Limb (tissue), 2 donors: ENCODE results near the gene PILRB.
"Not testable (repeated sequence)": the region's sequence is repeated elsewhere in the genome, so short reads cannot be mapped to it uniquely, and the experiment has no call there.

Experiments
- DNase-seq, 2 donors: peaks; one replicate each; pipeline ENCODE4 v3.0.0-alpha.2; 2016; ENCODE audit errors: extremely low spot score in 2 of 2

Gene PILRB

DNA sequence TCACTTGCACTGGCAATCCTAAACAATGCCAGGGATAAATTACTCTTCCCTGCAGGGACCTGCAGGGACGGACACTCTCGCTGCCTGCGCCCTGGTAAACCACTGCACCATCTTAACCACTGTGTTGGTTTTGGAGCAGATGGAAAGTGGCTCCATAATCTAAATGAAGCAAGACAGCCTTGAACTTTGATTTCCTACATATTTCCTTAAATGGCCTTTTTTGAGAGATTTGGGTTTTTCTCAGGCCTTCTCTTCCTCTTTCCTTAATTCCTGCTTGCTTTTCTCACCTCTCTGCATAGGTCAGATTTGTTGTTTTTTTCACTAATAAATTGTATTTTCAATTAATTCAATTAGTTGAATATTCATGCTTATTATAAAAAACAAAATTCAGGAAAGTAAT, 18.1 kb downstream of the PILRB start:
- DNase-seq: no peak

DNA sequence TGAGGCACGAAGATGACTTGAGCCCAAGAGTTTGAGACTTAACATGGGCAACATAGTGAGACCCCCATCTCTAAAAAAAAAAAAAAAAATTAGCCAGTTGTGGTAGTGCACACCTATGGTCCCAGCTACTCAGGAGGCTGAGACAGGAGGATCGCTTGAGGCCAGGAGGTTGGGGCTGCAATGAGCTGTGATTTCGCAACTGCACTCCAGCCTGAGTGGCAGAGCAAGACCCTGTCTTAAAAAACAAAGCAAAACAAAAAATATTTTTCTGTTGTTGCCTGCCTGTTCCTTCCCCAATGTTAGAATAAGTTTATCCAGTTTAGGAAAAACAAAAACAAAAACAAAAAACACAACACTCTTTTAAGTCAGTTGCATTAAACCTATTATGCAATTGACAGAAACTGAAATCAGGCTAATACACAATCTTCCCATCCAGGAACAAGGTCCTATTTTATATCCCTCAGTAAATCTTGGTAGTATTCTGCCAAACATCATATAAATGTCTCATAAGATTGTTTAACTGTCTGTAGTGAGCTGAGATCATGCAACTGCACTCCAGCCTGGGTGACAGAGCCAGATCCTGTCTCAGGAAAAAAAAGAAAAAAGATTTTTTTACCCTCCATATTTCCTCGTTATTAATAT, 20.3 kb downstream of the PILRB start:
- no peak for DNase-seq

DNA sequence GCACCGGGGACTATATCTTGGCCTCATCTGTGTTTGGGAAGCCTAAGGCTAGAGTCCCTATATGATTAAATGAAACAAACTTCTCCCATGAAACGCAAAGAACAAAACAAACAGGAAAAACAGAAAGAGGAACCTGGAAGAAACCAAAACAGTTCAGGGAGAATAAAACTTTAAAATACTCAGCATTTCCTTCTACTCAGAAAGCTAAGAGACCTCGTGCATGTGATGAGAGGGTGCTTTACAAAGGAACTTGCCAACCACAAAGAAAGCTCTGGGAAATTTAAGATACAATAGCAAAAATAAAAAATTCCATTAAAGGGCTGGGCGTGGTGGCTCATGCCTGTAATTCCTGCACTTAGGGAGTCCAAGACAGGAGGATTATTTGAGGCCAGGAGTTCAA, 22.3 kb downstream of the PILRB start:
- no peak for DNase-seq

DNA sequence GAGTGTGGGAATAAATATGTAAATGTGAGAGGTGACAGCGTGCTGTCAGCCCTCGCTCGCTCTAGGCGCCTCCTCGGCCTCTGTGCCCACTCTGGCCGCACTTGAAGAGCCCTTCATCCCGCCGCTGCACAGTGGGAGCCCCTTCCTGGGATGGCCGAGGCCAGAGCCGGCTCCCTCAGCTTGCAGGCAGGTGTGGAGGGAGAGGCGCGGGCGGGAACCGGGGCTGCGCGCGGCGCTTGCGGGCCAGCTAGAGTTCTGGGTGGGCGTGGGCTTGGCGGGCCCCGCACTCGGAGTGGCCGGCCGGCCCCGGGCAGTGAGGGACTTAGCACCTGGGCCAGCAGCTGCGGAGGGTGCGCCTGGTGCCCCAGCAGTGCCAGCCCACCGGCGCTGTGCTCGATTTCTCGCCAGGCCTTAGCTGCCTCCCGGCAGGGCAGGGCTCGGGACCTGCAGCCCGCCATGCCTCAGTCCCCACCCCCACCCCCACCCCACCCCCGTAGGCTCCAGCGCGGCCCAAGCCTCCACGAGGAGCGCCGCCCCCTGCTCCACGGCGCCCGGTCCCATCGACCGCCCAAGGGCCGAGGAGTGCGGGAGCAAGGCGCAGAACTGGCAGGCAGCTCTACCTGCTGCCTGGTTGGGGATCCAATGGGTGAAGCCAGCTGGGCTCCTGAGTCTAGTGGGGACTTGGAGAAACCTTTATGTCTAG, 23.8 kb downstream of the PILRB start:
- not testable (repeated sequence) for DNase-seq

DNA sequence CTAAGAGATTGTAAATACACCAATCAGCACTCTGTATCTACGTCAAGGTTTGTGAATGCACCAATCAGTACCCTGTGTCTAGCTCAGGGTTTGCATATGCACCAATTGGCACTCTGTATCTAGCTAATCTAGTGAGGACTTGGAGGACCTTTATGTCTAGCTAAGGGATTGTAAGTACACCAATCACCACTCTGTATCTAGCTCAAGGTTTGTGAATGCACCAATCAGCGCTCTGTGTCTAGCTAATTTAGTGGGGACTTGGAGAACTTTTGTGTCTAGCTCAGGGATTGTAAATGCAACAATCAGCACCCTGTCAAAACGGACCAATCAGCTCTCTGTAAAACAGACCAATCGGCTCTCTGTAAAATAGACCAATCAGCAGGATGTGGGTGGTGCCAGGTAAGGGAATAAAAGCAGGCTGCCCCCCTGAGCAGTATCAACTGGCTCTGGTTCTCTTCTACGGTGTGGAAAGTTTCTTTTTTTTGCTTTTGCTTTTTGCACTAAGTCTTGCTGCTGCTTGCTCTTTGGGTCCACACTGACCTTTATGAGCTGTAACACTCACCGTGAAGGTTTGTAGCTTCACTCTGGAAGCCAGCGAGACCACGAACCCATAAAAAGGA, 24.4 kb downstream of the PILRB start:
- DNase-seq: not testable (repeated sequence)

DNA sequence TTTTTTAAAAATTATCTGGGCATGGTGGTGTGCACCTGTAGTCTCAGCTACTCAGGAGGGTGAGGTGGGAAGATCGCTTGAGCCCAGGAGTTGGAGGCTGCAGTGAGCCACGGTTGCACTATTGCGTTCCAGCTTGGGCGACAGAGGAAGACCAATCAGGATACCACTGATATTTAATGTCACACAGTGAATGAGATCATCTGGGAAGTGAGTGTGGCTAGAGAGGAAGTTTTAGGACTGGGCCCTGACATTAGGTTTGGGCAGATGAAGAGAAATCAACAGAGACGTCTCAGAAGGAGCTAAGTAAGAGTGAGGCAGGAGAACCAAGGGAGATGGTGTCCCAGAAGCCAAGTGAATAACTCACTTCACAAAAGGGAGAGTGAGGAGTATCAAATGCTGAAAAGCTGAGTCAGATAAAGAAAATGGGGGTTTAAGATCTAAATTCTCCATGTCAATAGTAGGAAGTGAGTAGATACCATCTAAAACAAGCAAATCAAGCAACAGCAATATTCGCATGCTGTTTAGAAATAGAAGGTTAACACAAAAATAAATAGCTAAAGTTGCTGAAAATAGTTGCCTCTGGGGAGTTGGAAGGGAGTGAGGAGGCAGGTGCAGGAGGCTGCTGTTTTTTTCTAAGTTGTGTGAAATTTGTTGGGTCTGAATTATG, 26.8 kb downstream of the PILRB start:
- no peak for DNase-seq

DNA sequence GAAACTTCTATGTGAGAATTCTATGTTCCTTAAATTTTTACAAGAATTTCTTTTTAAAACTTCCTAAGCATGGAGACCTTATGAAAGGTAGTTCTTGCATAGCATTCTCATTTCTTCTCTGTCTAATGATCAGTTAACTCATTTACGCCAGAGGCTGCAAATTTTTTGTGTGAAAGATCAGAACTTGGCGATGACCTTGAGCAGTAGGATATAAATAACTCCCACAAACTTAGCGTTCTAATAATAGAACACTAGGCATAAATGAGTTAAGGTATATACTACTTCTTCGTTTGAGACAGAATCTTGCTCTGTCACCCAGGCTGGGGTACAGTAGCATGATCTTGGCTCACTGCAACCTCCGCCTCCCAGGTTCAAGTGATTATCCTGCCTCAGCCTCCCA, 29.0 kb downstream of the PILRB start:
- no peak for DNase-seq

DNA sequence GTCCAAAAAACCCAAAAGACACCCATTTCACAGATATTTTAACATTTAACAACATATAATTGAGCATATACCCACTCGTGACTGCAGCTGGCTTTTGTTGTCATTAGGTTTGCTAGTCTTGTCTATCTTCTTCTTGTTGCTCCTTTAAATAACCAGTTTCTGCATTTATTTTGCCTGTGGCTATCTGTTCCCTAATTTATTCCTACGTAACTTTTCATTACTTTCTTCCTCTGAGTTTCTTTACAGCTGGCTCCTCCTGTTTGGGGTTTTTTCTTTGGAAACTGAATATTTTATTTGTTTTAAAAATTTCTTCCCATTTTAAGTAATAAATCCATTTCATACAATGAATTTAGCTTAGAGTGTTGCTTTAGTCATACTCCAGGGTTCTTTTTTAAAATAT, 29.8 kb downstream of the PILRB start:
- DNase-seq: no peak

DNA sequence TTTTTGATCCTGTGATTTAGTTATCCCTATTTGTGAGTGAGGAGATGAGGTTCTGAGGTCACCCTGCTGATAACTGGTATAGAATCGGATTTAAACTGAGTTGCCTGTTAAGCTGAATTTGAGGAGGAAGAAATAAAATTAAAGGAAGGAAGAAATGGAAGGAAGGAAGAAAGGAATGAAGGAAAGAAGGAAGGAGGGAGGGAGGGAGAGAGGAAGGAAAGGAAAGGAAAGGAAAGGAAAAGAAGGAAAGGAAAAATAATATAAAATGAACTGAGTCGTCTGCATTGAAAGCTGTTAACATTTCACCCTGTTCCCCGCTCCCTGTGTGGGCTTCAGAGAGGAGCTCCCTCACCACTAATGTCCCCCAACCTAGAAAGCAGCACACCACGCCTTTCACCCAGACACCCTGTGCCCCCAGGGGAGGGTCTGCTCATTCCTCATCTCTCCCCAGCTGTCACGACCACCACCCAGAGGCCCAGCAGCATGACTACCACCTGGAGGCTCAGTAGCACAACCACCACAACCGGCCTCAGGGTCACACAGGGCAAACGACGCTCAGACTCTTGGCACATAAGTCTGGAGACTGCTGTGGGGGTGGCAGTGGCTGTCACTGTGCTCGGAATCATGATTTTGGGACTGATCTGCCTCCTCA, 31.6 kb downstream of the PILRB start:
- no peak for DNase-seq

DNA sequence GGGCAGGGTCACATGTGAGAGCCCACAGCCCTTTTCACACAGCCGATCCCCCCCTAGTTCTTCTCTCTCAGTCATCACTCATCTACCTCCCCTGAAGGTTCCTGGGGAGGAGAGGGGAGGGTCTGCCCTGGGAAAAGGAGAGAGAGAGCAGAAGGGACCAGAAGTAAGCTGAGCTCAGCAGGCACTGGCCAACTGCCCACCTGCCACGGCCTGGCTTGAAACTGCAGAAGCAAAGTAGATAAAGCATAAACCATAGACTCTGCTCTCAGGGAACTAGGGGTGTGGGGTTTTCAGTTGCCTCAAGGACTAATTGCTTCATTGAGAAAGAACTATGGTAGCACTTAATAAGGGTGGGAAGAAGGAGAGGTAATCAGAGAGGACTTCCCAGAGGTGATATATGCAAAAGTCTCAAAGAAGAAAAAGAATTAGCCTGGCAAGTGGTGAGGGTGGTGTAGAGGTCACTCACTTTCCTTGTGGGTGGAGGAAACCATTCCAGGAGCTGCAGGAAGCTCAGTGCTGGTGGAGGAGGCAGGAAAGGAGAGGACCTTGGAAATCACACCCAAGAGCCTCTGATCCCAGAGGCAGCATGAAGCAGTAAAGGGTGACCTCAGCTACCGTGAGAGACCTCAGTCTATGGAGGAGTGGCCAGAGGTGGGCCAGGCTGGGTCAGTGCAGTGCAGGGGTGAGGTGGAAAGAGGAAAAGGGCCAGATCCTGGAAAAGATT, 32.5 kb downstream of the PILRB start:
- DNase-seq: no peak

DNA sequence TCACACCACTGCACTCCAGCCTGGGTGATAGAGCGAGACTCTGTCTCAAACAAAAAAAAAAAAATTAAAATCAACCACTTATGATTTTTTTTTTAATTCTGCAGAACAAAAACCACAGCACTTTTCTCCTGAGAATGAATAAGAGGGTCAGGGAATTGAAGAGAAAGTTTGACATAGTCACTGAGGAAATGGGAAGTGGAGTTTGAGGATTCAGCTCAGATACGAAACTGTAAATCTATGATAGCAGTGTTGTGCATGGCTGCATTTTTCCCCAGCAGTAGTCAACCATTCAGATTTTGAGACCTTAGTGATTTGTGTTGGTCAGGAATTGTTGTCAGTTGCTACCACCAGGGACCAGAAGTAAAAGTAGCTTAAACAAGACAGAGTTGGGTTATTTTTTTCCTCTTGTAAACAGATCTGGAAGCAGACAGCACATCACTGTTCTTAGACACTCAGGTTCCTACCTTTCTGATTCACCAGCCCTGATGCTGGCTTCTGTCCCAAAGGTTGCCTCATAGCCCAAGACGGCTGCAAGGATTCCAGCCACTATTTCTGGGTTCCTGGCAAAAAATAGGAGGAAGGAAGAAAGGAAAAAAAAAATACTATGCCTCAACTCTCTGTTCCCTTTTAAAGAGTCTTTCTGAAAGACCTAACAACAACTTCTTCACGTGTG, 35.5 kb downstream of the PILRB start:
- DNase-seq: no peak

DNA sequence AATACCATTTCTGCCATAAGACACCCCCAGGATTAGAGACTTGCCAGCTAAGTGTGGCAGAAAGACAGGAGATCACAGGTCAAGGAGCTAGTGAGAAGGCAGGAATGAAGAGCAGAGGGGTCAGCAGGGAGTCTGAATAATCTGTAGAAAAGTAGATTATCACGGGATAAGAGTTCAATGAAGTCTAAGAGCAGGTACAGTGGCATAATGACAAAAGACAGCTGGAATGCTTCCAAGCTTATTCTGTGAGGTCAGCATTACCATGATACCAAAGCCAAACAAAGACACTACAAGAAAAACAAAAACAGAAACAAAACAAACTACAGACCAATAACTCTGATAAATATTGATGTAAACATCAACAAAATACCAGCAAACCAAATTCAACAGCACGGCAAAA, 36.2 kb downstream of the PILRB start:
- no peak for DNase-seq

DNA sequence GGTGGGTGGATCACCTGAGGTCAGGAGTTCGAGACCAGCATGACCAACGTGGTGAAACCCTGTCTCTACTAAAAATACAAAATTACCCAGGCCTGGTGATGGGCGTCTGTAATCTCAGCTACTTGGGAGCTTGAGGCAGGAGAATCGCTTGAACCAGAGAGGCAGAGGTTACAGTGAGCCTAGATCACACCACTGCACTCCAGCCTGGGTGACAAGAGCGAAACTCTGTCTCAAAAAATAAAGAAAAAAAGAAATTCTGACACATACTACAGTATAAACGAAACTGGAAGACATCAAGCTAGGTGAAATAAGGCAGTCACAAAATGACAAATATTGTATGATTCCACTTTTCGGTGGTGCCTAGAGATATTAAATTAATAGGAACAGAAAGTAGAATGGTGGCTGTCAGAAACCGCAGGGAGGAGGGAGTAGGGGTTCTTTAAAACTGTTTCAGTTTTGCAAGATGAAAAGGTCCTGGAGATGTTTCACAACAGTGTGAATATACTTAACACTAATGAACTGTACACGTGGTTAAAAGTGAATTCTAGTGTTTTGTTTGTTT, 38.6 kb downstream of the PILRB start:
- no peak for DNase-seq

DNA sequence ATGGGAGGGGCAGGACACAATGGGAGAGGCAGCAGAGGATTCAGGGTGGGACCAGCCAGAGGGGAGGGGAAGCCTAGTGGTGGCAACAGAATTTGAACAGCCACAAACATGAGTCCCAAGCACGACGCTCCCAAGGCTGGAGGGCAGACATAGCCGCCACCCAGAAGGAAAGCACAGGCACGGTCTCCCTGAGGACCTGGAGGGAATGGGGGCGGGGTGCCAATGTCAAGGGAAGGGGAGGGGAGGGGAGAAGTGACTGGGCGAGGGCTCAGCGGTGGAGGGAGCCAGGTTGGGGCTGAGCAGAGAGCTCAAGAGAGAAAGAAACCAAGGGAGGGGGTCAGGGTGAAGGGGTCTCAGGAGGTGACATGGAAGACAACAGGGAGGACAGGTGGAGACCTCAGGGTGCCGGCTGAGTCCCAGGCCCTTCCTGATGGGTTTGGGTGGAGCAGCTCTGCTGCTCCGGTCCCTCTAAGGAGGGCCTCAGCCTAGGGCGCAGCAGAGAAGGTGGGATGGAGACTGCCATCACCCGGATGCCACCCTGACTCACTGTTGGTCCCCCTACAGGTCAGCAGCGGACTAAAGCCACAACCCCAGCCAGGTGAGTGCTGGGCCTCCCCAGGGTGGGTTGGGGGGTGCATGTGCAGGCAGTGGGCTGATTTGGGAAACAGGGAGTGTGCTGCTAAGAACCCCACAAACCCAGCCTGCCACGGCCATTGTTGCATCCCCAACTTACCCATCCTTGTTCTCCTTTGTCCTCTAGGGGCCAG, 39.6 kb downstream of the PILRB start:
- no peak for DNase-seq

DNA sequence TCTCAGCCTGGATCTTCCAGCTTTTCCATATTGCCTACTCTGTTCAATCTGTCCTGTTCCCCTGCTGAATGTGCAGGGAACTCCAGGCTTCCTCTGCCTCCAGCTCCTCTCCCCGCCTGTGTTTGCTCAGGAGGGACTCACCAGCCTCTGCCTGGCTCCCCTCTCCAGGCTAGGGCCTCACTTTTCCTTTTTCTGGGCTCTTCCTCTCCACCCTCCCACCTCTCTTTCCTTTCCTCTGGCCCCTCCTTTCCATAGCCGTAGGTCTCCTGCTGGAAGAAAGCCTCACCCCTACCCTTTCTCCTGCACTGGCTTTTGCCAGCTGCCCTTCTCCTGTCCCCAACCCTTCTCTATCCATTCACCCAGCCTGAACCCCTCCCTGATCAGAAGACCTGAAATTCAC, 40.3 kb downstream of the PILRB start:
- no peak for DNase-seq

DNA sequence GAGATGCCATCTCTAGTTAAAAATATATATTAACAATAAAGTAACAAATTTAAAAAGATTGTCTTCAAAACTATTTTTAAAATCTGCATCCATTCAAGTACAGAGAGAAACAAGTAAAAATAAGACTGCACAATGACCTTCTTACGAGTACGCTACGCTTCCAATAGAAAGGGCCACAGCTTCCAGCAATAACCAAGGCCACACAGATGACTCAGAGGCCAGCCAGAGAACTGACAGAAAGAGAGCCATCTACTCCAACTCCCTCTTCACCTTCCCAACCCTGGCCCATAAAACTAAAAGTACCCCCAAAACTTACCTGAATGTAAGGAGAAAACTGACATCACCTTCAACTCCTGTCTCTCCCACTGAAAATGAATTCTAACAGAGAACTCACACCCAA, 42.1 kb downstream of the PILRB start:
- DNase-seq: no peak

DNA sequence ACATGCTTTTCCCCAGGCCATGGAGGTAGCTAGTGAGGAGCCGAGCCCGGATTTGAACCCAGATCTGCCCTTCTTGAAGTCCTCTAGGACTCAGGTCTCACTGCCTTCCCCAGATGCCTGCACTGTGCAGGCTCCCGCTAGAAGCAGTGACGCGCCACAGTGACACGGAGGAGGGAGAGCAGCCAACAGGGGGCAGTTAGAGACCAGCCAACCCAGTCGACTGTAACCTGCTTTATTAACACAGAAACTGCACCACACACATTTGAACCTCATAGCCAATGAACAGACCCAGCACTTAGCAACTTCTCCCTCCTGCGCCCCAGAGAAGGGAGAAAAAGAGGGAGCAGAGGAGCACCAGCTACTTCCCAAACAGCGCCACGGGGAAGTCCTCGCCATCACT, 42.7 kb downstream of the PILRB start:
- DNase-seq: peak; percentile 6 to 42

DNA sequence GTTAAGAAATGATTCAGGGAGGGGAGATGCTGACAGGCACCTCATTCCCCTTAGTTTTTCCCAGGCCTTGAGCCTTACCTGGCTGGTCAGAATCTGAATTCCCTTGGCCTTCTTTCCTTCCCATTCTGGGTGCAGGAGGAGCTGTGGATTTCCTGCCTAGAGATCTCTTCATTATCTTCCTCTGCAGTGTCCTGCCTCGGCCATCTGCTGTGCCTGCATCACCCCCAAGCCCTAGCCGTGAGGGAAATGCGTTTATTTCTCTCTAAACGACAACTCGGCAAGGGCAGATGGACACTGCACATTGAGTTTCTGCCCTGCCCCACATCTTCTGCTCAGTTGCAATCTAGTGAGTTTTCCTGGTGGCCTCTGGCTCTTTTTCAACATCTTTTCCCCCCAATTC, 43.9 kb downstream of the PILRB start:
- DNase-seq: no peak

DNA sequence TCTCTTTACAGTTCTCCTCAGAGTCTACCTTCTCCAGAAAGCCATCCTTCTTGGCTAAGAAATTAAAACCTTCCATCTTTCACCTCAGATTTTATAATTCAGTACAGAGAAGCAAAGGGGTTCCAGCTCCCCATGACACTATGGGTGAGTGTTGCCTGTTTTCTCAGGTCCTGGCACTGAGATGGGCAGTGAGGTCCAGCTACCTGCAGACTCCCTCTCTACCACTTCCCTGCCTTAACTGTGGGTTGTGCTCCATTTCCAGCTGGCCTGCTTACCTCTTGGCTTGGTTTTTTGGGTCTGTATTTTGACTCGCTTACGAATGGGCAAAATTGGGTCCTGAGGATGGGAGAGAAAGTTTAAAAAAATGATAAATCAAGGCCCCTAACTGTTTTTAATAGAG, 44.3 kb downstream of the PILRB start:
- DNase-seq: no peak

DNA sequence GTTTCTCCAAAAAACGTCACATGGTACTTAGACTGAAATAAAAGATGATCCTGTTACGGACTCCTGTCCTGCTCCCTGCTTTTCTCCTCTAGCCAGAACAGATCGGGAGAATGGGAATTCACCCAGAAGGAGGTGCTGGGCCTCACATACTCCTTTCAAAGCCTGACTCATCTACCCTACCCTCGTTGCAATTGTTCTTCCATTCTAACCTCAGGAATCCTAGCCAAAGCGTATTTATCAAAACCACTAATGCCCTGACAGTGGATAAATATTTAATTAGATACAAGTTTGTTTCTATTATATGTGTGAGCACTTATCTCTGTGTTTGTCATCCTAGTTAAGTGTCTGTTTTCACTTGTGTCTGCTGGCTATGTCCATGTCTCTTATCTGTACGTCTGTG, 48.9 kb downstream of the PILRB start:
- no peak for DNase-seq
